Endothelial cell (in vitro differentiated cells): ENCODE results near the gene TLR1. TPM values are rescaled to one million over a fixed set of nuclear protein-coding genes. Genes with fewer than 3 reads are reported as not detected.

Source experiments
- DNase-seq: peaks from one replicate; pipeline ENCODE4 v3.0.0; 2021; ENCODE audit warnings: low spot score
- H3K27ac Mint-ChIP-seq: one replicate; pipeline ENCODE4 v1.8.0; 2021; ENCODE audit warnings: mixed read lengths, inconsistent platforms; ENCODE audit not compliant: unreplicated experiment
- H3K27me3 Mint-ChIP-seq: one replicate; pipeline ENCODE4 v1.8.0; 2021; ENCODE audit warnings: mild to moderate bottlenecking, moderate library complexity, mixed read lengths, inconsistent platforms; ENCODE audit not compliant: unreplicated experiment
- H3K36me3 Mint-ChIP-seq: one replicate; pipeline ENCODE4 v1.8.0; 2021; ENCODE audit warnings: mild to moderate bottlenecking, low read depth, mixed read lengths, inconsistent platforms; ENCODE audit not compliant: unreplicated experiment
- H3K4me1 Mint-ChIP-seq: one replicate; pipeline ENCODE4 v1.8.0; 2021; ENCODE audit warnings: mild to moderate bottlenecking, mixed read lengths, inconsistent platforms; ENCODE audit not compliant: unreplicated experiment
- H3K4me3 Mint-ChIP-seq: one replicate; pipeline ENCODE4 v1.8.0; 2021; ENCODE audit warnings: mild to moderate bottlenecking, mixed read lengths, inconsistent platforms; ENCODE audit not compliant: unreplicated experiment
- H3K9me3 Mint-ChIP-seq: one replicate; pipeline ENCODE4 v1.8.0; 2021; ENCODE audit warnings: mixed read lengths, inconsistent platforms; ENCODE audit not compliant: unreplicated experiment
- total RNA-seq: library from RNA; stranded (reverse); fragmentation: NEBNext Ultra II Directional; extraction: Animal tissue kit (Norgen Biotek cat#: 25700); gene quantifications from one replicate; pipeline ENCODE4 v1.2.1, GENCODE V29; 2021; ENCODE audit not compliant: unreplicated experiment
- TF ChIP-seq, protein P1 (sequence below): fragments of 200-600 bp; sonication (generic); IDR thresholded peaks from one replicate; pipeline ENCODE4 v1.5.0; 2021; ENCODE audit warnings: antibody characterized with exemption; ENCODE audit not compliant: unreplicated experiment

Gene TLR1
- total RNA-seq, 1 donor from 2014 or later = 0.23 TPM

- TF ChIP-seq, protein P1, sequence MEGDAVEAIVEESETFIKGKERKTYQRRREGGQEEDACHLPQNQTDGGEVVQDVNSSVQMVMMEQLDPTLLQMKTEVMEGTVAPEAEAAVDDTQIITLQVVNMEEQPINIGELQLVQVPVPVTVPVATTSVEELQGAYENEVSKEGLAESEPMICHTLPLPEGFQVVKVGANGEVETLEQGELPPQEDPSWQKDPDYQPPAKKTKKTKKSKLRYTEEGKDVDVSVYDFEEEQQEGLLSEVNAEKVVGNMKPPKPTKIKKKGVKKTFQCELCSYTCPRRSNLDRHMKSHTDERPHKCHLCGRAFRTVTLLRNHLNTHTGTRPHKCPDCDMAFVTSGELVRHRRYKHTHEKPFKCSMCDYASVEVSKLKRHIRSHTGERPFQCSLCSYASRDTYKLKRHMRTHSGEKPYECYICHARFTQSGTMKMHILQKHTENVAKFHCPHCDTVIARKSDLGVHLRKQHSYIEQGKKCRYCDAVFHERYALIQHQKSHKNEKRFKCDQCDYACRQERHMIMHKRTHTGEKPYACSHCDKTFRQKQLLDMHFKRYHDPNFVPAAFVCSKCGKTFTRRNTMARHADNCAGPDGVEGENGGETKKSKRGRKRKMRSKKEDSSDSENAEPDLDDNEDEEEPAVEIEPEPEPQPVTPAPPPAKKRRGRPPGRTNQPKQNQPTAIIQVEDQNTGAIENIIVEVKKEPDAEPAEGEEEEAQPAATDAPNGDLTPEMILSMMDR = no peak
- Mint-ChIP-seq H3K36me3 (peaks cover 13% of the 10 kb centered on the region), H3K4me1 (no peaks in the 10 kb centered on the region), H3K27ac (no peak overlapping the region), H3K27me3 (peaks cover 7% of the 10 kb centered on the region), H3K4me3 (no peak overlapping the region), H3K9me3 (peaks cover 4% of the 10 kb centered on the region)
- DNase-seq = no peak
Measured at GRCh38 chr4:38751341-38752010, 53.1 kb downstream of the TLR1 start.

GRCh38 chr4:38749336-38749735 lies 55.3 kb downstream of the TLR1 start:
- DNase-seq = no peak
- no peak overlapping the region for H3K4me3 Mint-ChIP-seq
- no peak overlapping the region for H3K27ac Mint-ChIP-seq
- H3K27me3 Mint-ChIP-seq = peaks cover 7% of the 10 kb centered on the region
- peaks cover 4% of the 10 kb centered on the region for H3K9me3 Mint-ChIP-seq
- H3K36me3 Mint-ChIP-seq = peaks cover 13% of the 10 kb centered on the region
- no peaks in the 10 kb centered on the region for H3K4me1 Mint-ChIP-seq
- TF ChIP-seq, protein P1 = no peak

DNA sequence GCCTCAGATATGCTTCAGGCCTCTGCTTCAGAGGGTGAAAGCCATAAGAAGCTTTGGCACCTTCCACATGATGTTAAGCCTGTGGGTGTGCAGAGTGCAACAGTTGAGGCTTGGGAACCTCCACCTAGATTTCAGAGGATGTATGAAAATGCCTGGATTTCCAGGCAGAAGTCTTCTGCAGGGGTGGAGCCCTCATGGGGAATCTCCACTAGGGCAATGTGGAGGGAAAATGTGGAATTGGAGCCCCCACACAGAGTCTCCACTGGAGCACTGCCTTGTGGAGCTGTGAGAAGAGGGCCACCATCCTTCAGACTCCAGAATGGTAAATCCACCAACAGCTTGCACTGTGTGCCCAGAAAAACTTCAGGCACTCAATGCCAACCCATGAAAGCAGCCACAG lies 57.0 kb downstream of the TLR1 start:
- no peak overlapping the region for H3K4me3 Mint-ChIP-seq
- H3K27me3 Mint-ChIP-seq = peaks cover 9% of the 10 kb centered on the region
- H3K36me3 Mint-ChIP-seq = peaks cover 13% of the 10 kb centered on the region
- TF ChIP-seq, protein P1 = no peak
- peaks cover 4% of the 10 kb centered on the region for H3K9me3 Mint-ChIP-seq
- H3K27ac Mint-ChIP-seq = no peak overlapping the region
- no peak for DNase-seq
- peaks cover 8% of the 10 kb centered on the region for H3K4me1 Mint-ChIP-seq

Other genes with a start within 250 kb of the TLR1 start
- gene KLF3, start 140.6 kb downstream of the TLR1 start, total RNA-seq = 73.4 TPM
- not detected for gene TLR10, start 21.8 kb downstream of the TLR1 start, total RNA-seq
- gene TLR6, start 52.0 kb upstream of the TLR1 start, total RNA-seq = 0.85 TPM
- 27.0 TPM for gene FAM114A1, start 63.0 kb upstream of the TLR1 start, total RNA-seq
- not detected for gene TMEM156, start 227.6 kb upstream of the TLR1 start, total RNA-seq